OCI-LY3 (cell line): ENCODE data around the gene RNF14.

Source experiments
- H2AFZ ChIP-seq: fragments of 200-600, 300-600 bp; shearing (Covaris generic); 2 replicates; pipeline ENCODE4 v1.6.0; 2014; ENCODE audit warnings: antibody characterized with exemption, low read depth, low read length
- H3K27ac ChIP-seq: fragments of 200-600, 300-600 bp; sonication (generic); 2 replicates; pipeline ENCODE4 v1.5.1; 2014; ENCODE audit warnings: mild to moderate bottlenecking, low read length, moderate library complexity, mixed read lengths
- H3K27me3 ChIP-seq: fragments of 200-600, 300-600 bp; sonication (generic); 2 replicates; pipeline ENCODE4 v1.6.1; 2014; ENCODE audit warnings: low read depth, low read length, mixed read lengths
- H3K36me3 ChIP-seq: fragments of 200-600, 300-600 bp; sonication (generic); replicated peaks from 2 replicates; pipeline ENCODE3; 2014; ENCODE audit warnings: low read depth, low read length, mixed read lengths
- H3K4me1 ChIP-seq: fragments of 300-600, 200-600 bp; sonication (generic); 2 replicates; pipeline ENCODE4 v1.6.1; 2014; ENCODE audit warnings: low read length, mixed read lengths
- H3K4me2 ChIP-seq: fragments of 200-600, 300-600 bp; sonication (generic); 2 replicates; pipeline ENCODE4 v1.6.1; 2014; ENCODE audit warnings: low read length, mixed read lengths
- H3K4me3 ChIP-seq: fragments of 300-600, 200-600 bp; sonication (generic); 2 replicates; pipeline ENCODE4 v1.5.1; 2014; ENCODE audit warnings: antibody characterized with exemption, mild to moderate bottlenecking, low read length, moderate library complexity
- H3K79me2 ChIP-seq: fragments of 300-600, 200-600 bp; shearing (Covaris generic); 2 replicates; pipeline ENCODE4 v1.6.1; 2014; ENCODE audit warnings: mild to moderate bottlenecking, low read length, mixed read lengths
- H3K9ac ChIP-seq: fragments of 300-600, 200-600 bp; shearing (Covaris generic); 2 replicates; pipeline ENCODE4 v1.6.0; 2014; ENCODE audit warnings: mild to moderate bottlenecking, low read length, moderate library complexity
- H3K9me3 ChIP-seq: fragments of 200-600, 300-600 bp; shearing (Covaris generic); 2 replicates; pipeline ENCODE4 v1.6.1; 2014; ENCODE audit warnings: low read length, mixed read lengths; ENCODE audit not compliant: insufficient read depth
- H4K20me1 ChIP-seq: fragments of 200-600, 300-600 bp; sonication (generic); 2 replicates; pipeline ENCODE4 v1.6.1; 2016; ENCODE audit warnings: low read length, mixed read lengths; ENCODE audit not compliant: insufficient read depth
- EZH2phosphoT487 ChIP-seq: fragments of 200-600 bp; shearing (Covaris generic); IDR thresholded peaks from 2 replicates; pipeline ENCODE4 v1.6.1; 2018; ENCODE audit warnings: antibody characterized with exemption, mixed run types, low read depth
- TF ChIP-seq, protein P1 (sequence below): fragments of 200-600, 300-600 bp; sonication (generic); IDR thresholded peaks from 2 replicates; pipeline ENCODE4 v1.5.1; 2014; ENCODE audit warnings: antibody characterized with exemption, low read length, low read depth

RNF14 gene

DNA sequence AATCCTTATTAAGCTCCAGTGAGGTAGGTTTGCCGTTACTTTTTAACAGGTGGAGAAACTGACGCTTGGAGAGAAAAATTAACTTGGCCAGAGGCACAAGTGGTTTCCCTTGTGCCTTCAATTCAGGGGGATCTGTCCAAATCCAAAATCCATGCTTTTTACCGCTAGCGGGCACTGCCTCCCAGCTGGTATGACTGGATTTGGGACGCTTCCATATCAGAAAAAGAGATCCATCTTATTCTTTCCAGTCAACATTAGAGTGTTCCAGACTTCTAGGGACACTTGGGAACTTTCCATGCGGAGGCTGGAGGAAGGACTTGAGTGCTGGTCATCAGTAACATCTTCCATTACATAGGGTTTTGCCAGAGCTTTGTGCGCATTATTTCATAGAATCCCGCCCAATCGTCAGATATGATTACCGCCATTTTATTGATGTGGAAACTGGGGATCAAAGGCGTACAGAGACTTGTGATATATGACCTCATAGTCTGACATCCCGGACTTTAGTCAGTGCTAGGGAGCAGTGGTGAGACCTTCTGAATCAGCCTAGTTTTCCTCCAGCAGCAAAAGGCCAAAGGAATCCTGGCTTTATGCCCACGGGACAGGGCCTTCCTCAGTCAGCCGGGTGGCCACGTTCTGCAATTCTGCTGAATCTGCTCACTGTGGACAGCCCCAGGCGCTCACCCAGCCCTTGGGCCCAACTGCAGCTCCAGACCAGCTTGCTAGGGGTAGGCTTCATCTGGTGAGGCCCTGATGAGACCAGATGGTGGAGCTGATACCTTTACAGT is 45.0 kb downstream of the RNF14 start:
- Histone ChIP-seq H3K9ac (peak overlapping the region; percentile 92; the same call in 1 of the 2 replicates), H3K36me3 (no peaks in the 10 kb centered on the region), H3K79me2 (peaks cover 2% of the 10 kb centered on the region; the same call in 1 of the 2 replicates), H4K20me1 (no peaks in the 10 kb centered on the region), H3K4me1 (peaks cover 30% of the 10 kb centered on the region), H3K27ac (no peak overlapping the region), H3K4me3 (peak overlapping the region; percentile 95), H3K4me2 (peak overlapping the region; percentile 87), H3K27me3 (no peaks in the 10 kb centered on the region), H3K9me3 (no peaks in the 10 kb centered on the region), H2AFZ (peak overlapping the region; percentile 84; the same call in 1 of the 2 replicates)
- TF ChIP-seq, protein P1, sequence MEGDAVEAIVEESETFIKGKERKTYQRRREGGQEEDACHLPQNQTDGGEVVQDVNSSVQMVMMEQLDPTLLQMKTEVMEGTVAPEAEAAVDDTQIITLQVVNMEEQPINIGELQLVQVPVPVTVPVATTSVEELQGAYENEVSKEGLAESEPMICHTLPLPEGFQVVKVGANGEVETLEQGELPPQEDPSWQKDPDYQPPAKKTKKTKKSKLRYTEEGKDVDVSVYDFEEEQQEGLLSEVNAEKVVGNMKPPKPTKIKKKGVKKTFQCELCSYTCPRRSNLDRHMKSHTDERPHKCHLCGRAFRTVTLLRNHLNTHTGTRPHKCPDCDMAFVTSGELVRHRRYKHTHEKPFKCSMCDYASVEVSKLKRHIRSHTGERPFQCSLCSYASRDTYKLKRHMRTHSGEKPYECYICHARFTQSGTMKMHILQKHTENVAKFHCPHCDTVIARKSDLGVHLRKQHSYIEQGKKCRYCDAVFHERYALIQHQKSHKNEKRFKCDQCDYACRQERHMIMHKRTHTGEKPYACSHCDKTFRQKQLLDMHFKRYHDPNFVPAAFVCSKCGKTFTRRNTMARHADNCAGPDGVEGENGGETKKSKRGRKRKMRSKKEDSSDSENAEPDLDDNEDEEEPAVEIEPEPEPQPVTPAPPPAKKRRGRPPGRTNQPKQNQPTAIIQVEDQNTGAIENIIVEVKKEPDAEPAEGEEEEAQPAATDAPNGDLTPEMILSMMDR: no peak
- TF ChIP-seq EZH2phosphoT487: no peak

GRCh38 chr5:142014911-142015584 is 46.1 kb downstream of the RNF14 start:
- H3K4me3 ChIP-seq: no peak overlapping the region
- H3K27ac ChIP-seq: no peak overlapping the region

GRCh38 chr5:142015781-142016533 is 47.1 kb downstream of the RNF14 start:
- H3K27me3 ChIP-seq: no peaks in the 10 kb centered on the region
- peaks cover 30% of the 10 kb centered on the region for H3K4me1 ChIP-seq
- no peak overlapping the region for H3K27ac ChIP-seq
- peaks cover 2% of the 10 kb centered on the region; the same call in 1 of the 2 replicates for H3K79me2 ChIP-seq
- no peaks in the 10 kb centered on the region for H4K20me1 ChIP-seq
- H2AFZ ChIP-seq: peak overlapping the region; percentile 55; the same call in 1 of the 2 replicates
- peak overlapping the region; percentile 54 for H3K4me2 ChIP-seq
- H3K4me3 ChIP-seq: no peak overlapping the region
- H3K9ac ChIP-seq: no peak overlapping the region
- no peaks in the 10 kb centered on the region for H3K9me3 ChIP-seq
- TF ChIP-seq, protein P1: no peak
- TF ChIP-seq EZH2phosphoT487: no peak
- H3K36me3 ChIP-seq: no peaks in the 10 kb centered on the region

More at GRCh38 chr5:142014911-142015584, 46.1 kb downstream of the RNF14 start:
- no peaks in the 10 kb centered on the region for H3K9me3 ChIP-seq
- no peaks in the 10 kb centered on the region for H3K36me3 ChIP-seq
- no peaks in the 10 kb centered on the region for H3K27me3 ChIP-seq
- peak overlapping the region; percentile 35 for H3K4me2 ChIP-seq
- no peak overlapping the region for H3K9ac ChIP-seq
- H3K79me2 ChIP-seq: peaks cover 2% of the 10 kb centered on the region; the same call in 1 of the 2 replicates
- TF ChIP-seq, protein P1: peak; percentile 45
- no peak for TF ChIP-seq EZH2phosphoT487
- H2AFZ ChIP-seq: no peak overlapping the region
- H3K4me1 ChIP-seq: peaks cover 30% of the 10 kb centered on the region
- H4K20me1 ChIP-seq: no peaks in the 10 kb centered on the region
